ENCODE data around the gene MEGF11.

MEGF11 gene

DNA sequence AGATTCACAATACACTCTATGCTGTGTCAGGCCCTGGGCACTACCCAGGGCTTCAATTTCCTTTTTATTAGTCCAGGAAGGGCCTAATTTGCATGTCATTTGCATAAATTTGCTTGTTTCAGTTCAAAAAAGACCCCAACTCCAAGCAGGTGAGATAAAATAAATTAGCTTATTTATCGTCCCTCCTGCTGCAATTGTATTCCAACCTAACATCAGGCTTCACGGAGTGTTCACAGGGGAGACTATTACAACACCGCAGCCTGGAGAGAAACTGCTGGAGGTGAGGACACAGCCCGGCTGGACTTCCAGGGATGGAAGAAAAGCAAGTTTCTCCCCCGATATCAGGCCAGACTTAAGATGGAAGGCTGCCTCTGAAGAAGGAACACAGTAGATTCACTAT, 62.8 kb downstream of the MEGF11 start:
- Histone ChIP-seq H4K20me1 (ENCODE audit: low read depth, low read length) (no peaks in the 10 kb centered on the region), H3K4me2 (ENCODE audit: low read depth, low read length, poor library complexity, severe bottlenecking) (peak overlapping the region; percentile 48), H3K9ac (ENCODE audit: low read length) (peak overlapping the region; percentile 37), H3K27ac (ENCODE audit: low read depth, low read length) (peak overlapping the region; percentile 85), H3K4me3 (ENCODE audit: insufficient read depth, low read length, poor library complexity, severe bottlenecking) (no peak overlapping the region), H3K9me2 (replicated peaks; ENCODE audit: insufficient read depth, low read length) (no peaks in the 10 kb centered on the region), H3K9me3 (ENCODE audit: insufficient read depth, low read length) (no peaks in the 10 kb centered on the region), H2AFZ (ENCODE audit: low read depth, low read length, severe bottlenecking) (peak overlapping the region; percentile 21), H3K79me2 (ENCODE audit: insufficient read depth, low read length) (no peaks in the 10 kb centered on the region), H3K27me3 (ENCODE audit: low read length) (no peaks in the 10 kb centered on the region), H3K36me3 (ENCODE audit: low read length) (no peaks in the 10 kb centered on the region), H3F3A (ENCODE audit: insufficient read depth) (peaks cover 13% of the 10 kb centered on the region; the same call in 1 of the 2 replicates)
- TF ChIP-seq, protein P1, sequence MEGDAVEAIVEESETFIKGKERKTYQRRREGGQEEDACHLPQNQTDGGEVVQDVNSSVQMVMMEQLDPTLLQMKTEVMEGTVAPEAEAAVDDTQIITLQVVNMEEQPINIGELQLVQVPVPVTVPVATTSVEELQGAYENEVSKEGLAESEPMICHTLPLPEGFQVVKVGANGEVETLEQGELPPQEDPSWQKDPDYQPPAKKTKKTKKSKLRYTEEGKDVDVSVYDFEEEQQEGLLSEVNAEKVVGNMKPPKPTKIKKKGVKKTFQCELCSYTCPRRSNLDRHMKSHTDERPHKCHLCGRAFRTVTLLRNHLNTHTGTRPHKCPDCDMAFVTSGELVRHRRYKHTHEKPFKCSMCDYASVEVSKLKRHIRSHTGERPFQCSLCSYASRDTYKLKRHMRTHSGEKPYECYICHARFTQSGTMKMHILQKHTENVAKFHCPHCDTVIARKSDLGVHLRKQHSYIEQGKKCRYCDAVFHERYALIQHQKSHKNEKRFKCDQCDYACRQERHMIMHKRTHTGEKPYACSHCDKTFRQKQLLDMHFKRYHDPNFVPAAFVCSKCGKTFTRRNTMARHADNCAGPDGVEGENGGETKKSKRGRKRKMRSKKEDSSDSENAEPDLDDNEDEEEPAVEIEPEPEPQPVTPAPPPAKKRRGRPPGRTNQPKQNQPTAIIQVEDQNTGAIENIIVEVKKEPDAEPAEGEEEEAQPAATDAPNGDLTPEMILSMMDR (IDR thresholded peaks at IDR 0.05; ENCODE audit: insufficient read depth, low read length, poor library complexity, severe bottlenecking): no peak
- no peak for TF ChIP-seq EZH2phosphoT487 (conservative IDR thresholded peaks at IDR 0.05; ENCODE audit: low read length)

DNA sequence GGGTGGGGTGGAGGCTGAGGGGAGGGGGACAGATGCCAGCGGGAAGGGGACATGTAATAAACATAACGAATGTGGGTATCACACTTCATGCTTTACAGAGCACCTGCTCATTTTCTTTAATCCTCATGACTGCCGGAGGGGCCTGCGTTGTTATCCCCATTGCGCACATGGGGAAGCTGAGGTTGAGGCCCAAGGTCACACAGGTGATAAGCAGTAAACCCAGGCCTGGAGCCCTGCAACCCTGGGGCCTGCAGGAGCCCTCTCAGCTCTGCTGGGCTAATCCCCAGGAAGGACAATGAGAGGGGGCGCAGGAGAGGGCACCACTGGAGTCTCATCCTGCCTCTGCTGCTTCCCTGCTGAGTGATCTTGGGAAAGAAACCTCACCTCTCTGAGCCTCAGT, 64.3 kb downstream of the MEGF11 start:
- Histone ChIP-seq H3K9me2 (replicated peaks; ENCODE audit: insufficient read depth, low read length) (no peaks in the 10 kb centered on the region), H3K4me3 (ENCODE audit: insufficient read depth, low read length, poor library complexity, severe bottlenecking) (no peak overlapping the region), H3K27me3 (ENCODE audit: low read length) (no peaks in the 10 kb centered on the region), H4K20me1 (ENCODE audit: low read depth, low read length) (no peaks in the 10 kb centered on the region), H3F3A (ENCODE audit: insufficient read depth) (peaks cover 13% of the 10 kb centered on the region; the same call in 1 of the 2 replicates), H3K4me2 (ENCODE audit: low read depth, low read length, poor library complexity, severe bottlenecking) (no peak overlapping the region), H3K9ac (ENCODE audit: low read length) (peak overlapping the region; percentile 48; the same call in 1 of the 2 replicates), H3K36me3 (ENCODE audit: low read length) (no peaks in the 10 kb centered on the region), H3K9me3 (ENCODE audit: insufficient read depth, low read length) (no peaks in the 10 kb centered on the region), H2AFZ (ENCODE audit: low read depth, low read length, severe bottlenecking) (no peak overlapping the region), H3K27ac (ENCODE audit: low read depth, low read length) (peak overlapping the region; percentile 85), H3K79me2 (ENCODE audit: insufficient read depth, low read length) (no peaks in the 10 kb centered on the region)
- no peak for TF ChIP-seq EZH2phosphoT487 (conservative IDR thresholded peaks at IDR 0.05; ENCODE audit: low read length)
- TF ChIP-seq, protein P1 (IDR thresholded peaks at IDR 0.05; ENCODE audit: insufficient read depth, low read length, poor library complexity, severe bottlenecking): no peak

DNA sequence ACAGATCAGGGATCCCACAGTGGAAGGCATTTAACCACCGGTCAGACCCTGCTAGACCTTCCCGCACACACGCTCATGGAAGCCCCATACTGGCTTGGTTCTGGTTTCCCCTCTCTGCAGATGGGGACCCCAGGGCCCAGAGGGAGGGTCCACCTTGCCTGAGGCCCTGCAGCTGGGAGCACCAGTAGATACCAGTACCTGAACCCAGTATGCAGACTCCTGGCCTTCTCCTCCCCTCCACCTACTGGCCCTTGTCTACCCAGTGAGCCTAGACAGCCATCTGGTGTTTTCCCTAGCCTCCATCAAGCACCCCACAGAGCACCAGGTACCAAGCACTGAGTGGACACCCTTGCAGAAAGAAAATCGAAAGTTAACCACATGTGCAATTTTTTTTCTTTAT, 65.1 kb downstream of the MEGF11 start:
- H3K27me3 ChIP-seq (ENCODE audit: low read length): no peaks in the 10 kb centered on the region
- peak overlapping the region; percentile 48; the same call in 1 of the 2 replicates for H3K9ac ChIP-seq (ENCODE audit: low read length)
- H3K9me3 ChIP-seq (ENCODE audit: insufficient read depth, low read length): no peaks in the 10 kb centered on the region
- H3F3A ChIP-seq (ENCODE audit: insufficient read depth): peaks cover 19% of the 10 kb centered on the region
- no peaks in the 10 kb centered on the region for H3K9me2 ChIP-seq (replicated peaks; ENCODE audit: insufficient read depth, low read length)
- no peak for TF ChIP-seq EZH2phosphoT487 (conservative IDR thresholded peaks at IDR 0.05; ENCODE audit: low read length)
- TF ChIP-seq, protein P1 (IDR thresholded peaks at IDR 0.05; ENCODE audit: insufficient read depth, low read length, poor library complexity, severe bottlenecking): peak; percentile 39
- H3K79me2 ChIP-seq (ENCODE audit: insufficient read depth, low read length): no peaks in the 10 kb centered on the region
- no peaks in the 10 kb centered on the region for H4K20me1 ChIP-seq (ENCODE audit: low read depth, low read length)
- no peaks in the 10 kb centered on the region for H3K36me3 ChIP-seq (ENCODE audit: low read length)
- no peak overlapping the region for H3K4me3 ChIP-seq (ENCODE audit: insufficient read depth, low read length, poor library complexity, severe bottlenecking)
- H2AFZ ChIP-seq (ENCODE audit: low read depth, low read length, severe bottlenecking): no peak overlapping the region
- H3K4me2 ChIP-seq (ENCODE audit: low read depth, low read length, poor library complexity, severe bottlenecking): peak overlapping the region; percentile 17
- H3K27ac ChIP-seq (ENCODE audit: low read depth, low read length): peak overlapping the region; percentile 85
